NCI-H1092 treated with DMSO at 0.1 percent for 48 hours (cell line): ENCODE measurements around the gene RIPK3.
"Not testable (repeated sequence)": the region's sequence is repeated elsewhere in the genome, so short reads cannot be mapped to it uniquely, and the experiment has no call there.

Source experiments
- DNase-seq: peaks from one replicate; lab custom pipeline; 2025; lab: John Stamatoyannopoulos, UW

The RIPK3 gene

DNA sequence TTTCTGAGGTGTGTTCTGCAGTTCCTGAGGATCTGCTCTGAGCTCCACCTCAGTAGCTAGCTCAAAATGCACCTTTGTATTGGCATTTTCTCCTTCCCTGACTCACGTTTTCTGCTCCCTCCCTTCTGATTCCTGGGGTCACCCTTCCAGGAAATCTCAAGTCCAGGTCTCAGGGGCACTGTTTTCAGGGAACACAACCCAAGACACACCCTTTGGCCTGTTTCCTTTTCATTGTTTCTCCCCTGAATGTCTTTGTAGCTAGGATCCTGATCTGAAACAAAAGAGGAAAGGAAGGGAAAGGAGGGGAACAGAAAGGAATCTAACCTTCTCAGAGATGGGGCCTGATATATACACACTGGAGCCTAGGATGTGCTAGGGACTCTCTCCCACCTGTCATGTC is 7.3 kb upstream of the RIPK3 start:
- DNase-seq, result no peak

DNA sequence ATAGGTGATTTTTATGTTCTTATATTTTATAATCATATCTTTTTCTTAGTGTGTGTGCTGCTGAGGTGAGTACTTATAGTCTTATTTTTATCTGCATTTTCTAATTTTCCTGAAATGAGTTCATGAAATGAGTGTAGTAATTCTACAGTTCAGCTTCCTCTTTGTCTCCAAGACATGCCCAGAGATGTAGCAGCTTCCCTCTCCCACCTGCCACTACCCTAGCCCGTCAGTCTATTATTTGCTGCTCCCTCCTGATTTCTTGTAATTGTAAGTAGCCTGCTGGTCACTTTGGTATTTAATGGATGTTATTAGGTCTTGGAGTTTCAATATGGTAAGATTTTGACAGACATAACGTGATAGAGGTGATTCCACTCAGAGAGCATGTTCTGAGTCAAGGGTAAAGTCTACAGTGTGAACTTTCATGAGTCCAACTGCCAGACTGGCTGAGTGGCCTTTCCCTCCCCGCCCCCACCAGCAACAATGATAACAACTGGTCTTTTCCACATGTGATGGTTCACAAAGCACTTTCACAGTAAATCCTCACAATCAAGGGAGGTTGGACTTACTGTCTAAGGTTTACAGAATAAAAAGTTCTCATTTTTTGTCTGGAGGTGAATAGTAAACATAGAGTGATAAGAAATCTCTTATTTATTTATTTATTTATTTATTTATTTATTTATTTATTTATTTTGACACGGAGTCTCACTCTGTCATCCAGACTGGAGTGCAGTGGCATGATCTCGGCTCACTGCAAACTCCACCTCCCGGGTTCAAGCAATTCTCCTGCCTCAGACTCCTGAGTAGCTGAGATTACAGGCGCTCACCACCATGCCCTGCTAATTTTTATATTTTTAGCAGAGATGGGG is 4.2 kb upstream of the RIPK3 start:
- no peak for DNase-seq

DNA sequence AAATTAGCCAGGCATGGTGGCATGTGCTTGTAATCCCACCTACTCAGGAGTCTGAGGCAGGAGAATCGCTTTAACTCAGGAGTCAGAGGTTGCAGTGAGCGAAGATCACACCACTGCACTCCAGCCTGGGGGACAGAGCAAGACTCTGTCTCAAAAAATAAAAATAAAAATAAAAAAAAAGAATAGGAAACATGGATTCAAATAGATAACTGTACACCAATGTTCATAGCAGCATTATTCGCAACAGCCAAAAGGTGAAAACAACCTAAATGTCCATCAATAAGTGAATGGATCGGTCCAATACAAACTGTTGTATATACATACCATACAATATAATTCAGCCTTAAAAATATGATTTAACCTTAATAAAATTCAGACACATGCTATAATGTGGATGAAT is 3.1 kb upstream of the RIPK3 start:
- no peak for DNase-seq

DNA sequence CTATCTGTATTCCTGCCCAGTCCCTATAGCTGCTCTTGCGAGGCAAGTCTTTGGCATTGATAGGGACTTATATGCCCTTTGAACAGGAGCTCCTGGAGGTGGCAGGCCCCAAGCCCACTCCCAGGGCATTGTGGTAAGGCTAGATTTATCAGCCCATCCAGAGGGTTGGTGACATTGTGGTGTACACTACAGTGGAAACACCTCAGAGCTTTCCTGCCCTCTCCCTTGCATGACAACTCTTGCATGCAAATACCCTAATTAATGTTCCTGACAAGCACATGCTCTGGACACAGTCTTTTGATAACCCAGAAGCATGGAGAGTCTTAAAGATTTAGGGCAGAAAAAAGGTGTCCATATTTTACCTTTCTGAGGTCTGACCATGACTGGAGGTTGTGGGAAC is 815 bp upstream of the RIPK3 start:
- DNase-seq, result no peak

DNA sequence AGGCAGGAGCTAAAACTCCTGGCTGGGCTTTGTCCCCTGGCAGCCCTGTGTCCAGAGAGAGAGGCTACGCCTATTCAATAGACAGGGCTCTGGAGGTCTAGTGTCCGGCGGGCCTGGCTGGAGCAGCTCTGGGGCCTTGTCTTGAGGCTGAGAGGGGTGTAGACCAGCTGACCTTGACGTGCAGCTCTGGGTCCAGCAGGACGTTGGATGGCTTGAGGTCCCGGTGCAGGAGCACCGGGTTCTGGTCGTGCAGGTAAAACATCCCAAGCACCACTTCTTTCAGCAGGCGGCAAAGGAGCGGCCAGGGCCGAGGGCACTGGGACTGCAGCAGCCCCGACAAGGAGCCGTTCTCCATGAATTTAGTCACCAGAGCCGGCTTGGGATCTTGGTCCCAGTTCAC is 948 bp downstream of the RIPK3 start:
- DNase-seq, result no peak

DNA sequence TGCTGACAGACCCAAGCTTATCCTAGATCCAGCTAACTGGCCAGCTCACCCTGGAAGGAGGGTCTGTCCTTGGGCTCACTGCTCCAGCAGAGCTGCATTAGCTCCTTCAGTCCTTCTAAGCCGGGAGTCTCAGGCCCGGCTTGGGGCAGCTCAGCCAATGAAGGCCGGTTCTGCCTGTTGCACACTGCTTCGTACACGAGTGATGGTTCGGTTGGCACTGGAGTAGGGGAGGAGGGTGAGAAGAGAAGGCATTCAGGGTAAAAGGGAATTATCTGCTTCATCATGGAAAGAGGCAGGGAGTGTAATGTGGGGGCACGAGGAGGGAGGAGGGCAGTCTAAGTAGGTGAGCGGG is 2.0 kb downstream of the RIPK3 start:
- DNase-seq, result no peak

DNA sequence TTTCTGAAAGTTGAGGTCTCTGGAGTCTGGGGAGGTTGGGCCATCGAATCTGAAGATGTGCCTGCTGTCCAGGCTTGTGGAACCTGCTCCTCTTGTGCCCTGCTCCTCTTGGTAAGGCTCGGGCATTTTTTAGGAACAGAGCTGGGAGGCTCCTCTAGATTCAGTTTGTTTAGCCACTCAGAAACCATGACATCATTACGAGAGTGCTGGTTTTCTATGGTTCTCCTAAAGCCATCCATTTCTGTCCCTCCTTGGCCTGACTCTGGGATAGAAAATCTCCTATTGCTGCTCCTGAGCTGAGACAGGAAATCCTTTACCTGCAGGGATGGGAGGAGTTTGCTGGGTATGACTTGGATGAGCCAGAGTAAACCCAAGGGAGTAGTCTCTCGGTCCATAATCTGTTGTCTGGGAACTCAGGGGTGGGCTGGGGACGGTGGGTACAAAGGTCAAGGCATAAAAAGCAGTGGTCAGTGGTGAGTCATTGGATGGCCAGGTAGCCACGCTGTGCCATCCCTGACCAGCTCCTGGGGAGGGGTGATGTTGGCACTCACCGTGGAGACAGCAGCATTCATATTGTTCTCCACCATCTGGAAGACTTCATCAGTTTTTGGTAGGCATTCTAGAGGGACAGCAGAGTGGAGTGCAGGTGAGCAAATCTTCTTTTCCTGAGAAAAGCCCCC is 2.5 kb downstream of the RIPK3 start:
- no peak for DNase-seq

DNA sequence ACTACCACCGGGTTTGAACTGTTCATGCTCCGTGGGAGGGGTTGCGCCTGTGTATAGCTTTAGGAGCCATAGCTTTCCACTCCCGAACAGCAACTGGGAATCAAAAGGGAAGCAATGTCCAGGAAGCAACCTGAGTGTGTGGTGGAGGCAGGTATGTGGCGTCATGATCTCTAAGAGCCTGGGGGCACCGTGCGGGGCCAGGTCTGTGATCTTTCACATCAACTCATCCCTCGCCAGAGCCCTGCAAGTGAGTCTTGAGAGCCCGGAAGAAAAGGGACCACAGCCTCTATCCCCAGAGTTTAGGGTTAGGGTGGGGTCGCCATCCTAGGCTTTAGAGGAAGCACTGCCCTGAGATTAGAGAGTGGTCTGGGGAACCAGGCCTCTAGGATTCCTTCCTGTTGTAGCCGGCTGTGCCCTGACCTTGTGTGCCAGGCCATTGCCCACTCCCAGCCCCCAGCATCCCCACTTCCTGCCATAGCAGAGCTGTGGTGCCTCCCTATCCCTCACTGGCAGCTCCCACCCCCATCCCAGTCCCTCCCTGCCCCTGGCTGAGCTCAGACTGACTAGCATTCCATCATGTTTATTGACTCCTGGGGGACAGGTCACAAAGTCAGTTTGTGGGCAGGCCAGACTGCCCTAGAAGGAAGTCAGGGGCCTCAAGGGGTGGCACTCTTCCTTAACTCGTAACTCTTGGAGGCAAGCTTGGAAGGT is 4.2 kb downstream of the RIPK3 start:
- DNase-seq, result no peak

DNA sequence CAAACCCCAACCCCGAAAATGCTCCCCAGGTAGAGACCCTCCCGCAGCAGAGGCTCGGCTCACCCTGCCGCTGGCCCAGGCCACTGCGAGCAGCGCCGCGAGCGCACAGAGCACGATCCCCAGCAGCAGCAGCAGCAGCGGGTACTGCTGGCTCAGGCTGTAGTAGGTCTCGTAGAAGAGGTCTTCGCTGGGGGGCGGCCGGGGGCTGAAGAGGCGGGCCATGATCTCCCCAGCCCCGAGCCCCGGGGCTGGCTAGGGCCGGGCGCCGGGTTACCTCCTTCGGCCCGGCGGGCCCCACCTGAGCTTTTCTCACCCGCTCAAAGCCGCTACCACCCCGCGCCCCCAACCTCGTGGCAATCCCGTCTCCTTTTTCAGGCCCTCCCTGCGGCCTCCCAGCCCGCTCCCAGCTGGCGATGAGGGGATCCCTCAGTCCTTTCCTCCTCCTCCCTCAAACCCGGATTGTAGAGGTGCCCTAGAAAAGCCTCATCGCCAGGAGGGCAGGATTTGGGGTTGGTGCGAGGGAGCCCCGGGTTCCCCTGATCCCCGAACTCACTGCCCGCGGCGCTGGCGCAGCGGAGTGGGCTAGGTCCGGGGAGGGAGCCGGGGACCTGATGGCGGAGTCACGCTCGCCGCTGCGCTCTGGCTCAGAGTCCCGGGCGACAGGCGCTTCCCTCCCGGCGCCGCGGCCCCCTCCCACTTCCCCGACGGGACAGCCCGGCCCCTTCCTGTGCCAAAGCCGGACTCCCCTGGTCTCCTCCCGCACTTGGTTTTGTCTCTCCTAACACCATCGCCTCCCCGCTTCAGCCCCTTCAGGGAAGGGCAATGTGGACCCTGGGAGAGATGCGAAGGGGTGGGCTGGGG is 5.1 kb downstream of the RIPK3 start, which contains the start of gene ADCY4:
ADCY4 (minus strand) TSS at position 641 of the 861 bp plus-strand sequence; CDS start at position 222, 419 bp downstream.
- DNase-seq, result no peak

DNA sequence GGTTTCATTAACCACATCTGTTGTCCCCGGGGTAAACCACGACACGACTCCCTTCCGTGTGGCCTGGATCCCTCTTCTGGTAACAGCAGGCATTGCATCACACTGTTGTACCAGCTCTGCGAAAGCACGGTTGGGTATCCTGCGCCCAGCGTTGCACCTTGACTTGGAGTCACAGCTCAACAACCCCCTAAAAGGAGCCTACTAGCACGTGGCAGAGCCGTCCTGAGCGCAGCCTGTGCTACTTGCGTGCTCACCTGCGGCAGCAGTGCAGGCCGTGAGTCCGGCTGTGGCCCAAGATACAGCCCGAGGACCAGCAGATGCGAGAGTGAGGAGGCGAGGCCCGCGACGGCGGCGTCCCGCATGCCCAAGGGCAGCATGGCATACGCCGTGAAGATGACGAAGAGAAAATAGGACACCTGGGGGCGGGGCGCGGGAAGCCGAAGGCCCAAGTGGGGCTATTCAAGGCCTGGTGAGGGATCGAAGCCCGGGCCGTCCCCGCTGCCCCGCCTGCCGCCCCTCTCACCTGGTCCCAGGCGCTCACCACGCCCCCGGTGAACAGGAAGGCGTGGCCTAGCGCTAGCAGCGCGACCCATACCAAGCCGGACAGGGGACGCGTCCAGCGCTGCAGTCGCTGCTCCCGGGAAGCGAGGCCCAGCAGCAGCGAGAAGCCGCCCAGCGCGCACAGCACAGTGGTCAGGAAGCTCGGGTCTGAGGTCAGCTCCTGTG is 7.4 kb downstream of the RIPK3 start:
- DNase-seq, result peak; percentile 49

DNA sequence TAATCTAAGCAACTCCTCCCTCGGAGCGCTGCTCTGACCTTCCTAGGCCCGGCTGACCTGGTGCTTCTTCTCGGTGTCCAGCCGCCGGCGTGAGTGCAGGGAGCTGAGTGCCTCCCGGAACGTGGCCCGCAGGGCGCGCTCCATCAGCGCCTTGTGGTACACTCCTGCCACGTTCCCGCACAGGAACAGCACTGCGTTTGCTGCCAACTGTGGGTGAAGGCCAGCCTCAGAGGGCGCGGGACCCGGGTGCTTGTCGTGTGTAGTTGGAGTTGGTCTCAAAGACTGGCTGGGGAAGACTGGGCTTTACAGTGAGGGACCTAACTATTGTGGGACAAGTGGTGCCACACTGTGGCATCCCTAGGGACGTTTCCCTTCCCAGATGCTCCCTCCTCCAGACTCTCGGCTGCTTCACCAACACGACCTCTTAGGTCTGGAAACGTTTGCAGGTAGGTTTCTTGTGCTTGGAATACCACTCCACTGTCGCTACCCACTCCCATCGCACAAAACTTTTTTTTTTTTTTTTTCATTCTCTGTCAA is 8.0 kb downstream of the RIPK3 start:
- DNase-seq, result no peak

DNA sequence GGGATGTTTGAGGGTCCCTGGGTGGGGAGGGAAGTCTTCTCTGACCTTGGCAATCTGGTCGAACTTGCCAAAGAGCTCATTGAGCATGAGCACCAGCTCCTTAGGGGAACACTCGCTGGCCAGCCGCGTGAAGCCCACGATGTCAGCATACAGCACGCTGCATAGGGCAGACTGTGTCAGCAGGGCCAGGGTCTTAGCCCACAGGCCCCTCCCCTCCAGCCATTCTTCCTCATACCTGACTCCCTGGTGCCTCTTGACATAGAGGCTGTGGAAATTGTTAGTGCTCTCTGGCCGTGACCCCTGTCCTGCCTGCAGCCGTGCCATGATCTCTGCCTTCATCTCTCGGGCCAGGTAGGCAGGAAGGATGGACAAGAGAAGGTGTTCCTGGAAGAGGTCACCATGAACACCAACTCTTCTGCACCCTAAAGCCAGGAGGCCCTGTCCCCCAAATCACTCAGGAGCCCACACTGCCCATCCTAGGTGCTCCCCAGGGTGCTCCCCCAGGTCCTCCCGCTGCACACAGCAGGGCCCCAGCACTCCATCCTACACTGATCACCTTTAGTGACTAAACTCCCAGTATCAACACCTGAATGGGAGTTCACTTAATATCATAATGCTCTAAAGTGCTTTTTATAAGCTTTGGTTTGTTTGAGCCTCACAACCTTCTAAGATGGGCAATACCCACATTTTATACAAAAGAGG is 8.7 kb downstream of the RIPK3 start:
- no peak for DNase-seq

DNA sequence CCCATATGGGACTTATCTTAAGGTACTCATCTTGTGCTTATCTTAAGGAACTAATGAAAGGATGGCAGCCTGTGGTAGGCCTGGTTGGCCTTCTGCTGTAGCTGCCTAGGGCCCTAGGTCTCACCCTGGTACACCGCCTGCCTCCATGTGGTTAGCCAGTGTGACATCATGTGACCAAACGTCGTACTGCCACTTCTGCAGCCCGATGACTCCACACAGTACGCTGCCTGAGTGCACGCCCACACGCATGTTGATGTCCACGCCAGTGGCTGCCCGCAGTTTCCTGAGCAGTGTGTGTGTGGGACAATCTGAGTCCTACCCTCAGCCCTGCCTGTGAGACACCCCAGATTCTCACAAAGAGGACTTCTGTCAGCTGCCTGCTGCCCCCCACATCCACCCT is 10.1 kb downstream of the RIPK3 start:
- DNase-seq, result no peak

DNA sequence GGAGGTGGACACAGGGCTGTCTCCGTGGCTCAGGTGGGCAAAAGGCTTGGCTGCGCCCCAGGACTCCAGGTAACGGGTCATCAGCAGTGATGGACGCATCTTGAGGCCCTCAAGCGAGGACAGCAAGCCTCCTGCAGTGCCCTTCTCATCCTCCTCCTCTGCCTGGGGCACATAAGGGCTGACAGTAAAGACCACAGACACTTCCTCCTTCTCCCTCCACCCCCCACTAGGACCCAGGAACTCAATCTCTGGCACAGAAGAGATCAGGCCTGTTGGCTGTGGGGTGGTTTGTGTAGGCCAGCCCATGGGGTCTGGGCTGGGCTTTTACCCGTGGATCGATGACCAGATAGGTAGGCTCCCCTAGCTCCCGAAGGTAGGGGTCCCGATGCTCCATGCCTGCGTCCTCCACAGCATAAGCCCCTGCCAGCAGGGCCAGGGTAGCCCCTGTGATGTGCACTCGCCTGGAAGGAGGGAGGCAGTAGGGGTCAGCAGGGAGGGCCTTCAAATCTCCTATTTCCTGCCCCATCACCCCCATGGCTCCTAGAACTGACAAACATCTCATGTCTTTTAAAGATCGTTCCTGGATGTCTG is 10.6 kb downstream of the RIPK3 start:
- DNase-seq, result no peak

DNA sequence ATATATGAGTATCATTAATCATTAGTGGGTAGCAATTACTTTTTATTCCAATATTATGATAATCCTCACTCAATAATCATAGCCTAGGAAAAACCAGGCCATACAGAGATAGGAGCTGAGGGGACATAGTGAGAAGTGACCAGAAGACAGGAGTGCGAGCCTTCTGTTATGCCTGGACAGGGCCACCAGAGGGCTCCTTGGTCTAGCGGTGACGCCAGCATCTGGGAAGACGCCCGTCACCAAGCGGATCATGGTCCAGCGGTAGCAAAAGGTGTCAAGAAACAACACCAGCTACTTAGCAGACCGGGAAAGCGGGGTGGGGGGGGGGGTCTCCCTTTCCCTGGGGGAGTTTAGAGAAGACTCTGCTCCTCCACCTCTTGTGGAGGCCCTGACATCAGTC is 11.9 kb downstream of the RIPK3 start:
- not testable (repeated sequence) for DNase-seq

DNA sequence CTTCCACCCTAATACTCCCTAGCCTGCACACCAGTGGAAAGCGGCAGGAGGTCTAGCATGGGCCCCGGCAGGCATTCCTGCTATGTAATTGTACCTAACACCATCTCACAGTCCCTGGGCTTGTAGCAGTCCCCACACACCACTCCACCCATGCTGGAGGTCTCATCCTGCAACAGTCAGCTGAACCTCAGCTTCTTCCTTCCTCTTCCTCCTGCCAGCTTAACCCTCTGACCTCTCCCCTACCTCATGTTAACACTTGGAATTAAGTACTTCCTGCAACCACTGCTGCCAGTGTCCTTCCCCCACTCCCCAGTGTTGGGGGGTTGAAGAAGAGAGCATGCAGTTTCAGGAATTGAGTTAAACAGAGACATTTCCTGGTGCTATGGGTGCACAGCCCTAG is 12.5 kb downstream of the RIPK3 start:
- DNase-seq, result no peak

DNA sequence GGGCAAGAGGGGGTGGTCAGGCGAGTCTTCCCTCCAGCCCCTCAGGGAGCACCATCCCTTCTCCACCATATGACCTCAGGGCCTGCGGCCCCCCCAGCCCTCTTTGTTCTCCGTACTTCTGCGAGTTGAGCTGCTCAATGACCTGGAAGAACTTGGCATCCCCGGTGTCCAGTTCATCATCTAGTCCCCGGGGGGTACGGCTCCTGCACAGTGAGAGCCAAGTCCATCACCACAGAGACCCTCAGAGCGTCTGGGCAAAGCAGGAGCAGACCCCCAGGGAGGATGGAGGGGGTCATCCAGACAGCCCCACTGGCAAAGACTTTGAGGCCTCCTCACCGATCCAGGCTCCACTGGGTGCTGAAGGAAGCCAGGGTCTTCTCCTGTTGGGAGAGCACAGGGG is 13.8 kb downstream of the RIPK3 start:
- DNase-seq, result no peak

DNA sequence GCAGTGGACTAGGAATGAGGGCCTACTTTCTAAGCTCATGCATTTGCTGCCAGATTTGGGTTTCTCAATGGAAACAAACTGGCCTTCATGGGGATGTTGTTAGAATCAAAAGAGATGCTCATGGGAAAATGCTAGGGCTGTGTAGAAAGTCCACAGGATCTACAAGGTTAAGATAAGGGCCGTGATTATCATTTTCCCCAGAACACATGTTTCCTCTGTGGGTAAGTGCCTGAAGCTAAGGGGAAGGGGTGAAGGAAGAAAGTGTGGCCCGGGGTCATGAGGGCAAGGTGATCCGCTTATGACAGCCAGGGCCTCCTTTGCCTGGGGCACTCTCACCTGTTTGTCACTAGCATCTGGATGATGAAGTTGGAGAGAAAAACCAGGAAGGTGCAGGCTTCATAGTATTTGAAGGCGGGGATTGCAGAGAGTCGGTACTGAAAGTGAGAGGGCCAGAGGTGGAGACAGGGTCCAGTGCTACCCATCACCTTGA is 14.7 kb downstream of the RIPK3 start:
- DNase-seq, result no peak

DNA sequence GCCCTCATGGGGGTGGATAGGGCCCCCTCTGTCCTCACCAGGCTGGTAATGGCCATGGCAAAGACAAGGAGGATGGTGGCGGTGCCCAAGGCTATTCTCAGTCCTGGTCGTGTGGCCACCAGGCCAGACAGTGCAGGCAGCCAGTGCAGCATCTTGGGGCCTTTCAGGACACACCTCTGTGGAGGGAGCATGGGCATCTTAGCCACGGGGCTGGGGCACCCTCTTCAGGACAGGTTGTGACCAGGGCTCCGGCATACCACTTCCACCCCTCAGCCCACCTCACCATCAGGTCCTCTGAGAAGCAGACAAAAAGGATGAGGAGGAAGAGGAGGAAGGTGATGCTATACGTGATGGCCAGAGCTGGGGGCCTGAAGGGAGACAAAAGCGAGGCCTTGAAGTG is 15.8 kb downstream of the RIPK3 start:
- no peak for DNase-seq

DNA sequence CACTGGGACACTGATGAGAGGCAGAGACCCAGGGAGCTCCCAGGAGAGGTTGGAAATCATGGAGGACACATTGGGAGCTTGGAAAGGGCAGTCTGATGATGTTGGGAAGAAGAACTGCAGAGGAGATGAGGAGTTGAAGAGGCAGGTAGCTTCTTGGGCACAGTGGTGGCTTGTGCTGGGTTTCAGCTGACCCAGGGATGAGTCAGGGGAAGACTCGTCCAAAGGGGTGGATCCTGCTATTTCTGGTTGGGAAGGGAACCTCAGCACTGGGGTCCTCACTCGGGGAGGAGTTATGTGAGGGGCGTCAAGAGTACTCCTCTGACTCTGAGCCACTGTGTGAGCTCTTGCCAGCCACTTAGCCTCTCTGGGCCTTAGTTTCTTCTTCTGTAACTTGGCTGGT is 16.4 kb downstream of the RIPK3 start:
- DNase-seq, result no peak
